Medulla oblongata (tissue), 1 donor: ENCODE data around the gene PPP1R18.
"Not testable (repeated sequence)": the region's sequence is repeated elsewhere in the genome, so short reads cannot be mapped to it uniquely, and the experiment has no call there.

ENCODE experiments used
- DNase-seq: peaks from one replicate; pipeline ENCODE4 v3.0.0-alpha.2; 2015; ENCODE audit errors: extremely low spot score

The PPP1R18 gene

DNA sequence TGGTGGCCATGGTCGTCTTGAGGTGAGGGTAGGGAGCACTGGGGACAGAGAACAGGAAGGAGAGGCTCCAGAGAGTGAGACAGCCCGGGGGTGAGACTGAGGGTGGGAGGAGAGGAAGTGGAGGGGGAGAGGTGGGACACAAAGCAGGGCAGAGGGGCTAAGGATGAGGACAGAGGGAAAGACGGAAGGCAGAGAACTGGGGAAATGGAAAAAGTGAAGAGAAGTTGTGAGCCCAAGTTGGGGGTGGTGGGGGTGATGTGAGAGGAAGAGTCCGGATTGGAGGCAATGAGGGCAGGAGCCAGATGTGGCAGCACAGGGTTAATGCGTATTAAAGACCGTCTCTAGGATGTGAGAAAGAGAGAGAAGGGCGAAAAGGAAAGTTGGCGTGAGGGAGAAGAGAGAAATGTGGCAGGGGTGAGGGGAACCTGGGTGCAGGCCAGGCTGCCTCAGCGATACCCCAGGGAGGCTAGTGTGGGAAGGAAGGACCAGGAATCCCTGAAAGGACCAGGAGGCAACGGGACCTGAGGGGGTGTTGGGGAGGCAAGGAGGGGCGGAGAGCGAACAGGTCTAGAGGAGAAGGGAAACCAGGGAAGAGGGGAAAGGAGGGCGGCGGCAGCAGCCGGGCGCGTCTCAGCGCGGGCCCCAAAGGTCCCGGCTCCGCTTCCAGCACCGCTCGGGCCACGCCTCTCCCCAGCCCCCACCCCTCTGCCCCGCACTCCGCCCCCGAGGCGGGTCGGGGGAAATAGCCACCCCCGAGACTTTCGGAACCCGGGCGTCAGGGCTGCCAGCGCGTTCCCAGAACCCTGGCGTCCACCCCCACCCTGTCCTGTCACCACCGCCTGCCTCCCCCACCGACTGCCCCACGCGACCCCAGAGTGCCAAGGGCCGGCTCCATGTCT is at the start of gene PPP1R18:
TSS of gene PPP1R18 (minus strand) at position 637 of the 899 bp plus-strand sequence. CDS start at position 10, 627 bp downstream.
- peak; percentile 75 for DNase-seq

GRCh38 chr6:30735668-30736314 is 49.3 kb upstream of the PPP1R18 start:
- no peak for DNase-seq

DNA sequence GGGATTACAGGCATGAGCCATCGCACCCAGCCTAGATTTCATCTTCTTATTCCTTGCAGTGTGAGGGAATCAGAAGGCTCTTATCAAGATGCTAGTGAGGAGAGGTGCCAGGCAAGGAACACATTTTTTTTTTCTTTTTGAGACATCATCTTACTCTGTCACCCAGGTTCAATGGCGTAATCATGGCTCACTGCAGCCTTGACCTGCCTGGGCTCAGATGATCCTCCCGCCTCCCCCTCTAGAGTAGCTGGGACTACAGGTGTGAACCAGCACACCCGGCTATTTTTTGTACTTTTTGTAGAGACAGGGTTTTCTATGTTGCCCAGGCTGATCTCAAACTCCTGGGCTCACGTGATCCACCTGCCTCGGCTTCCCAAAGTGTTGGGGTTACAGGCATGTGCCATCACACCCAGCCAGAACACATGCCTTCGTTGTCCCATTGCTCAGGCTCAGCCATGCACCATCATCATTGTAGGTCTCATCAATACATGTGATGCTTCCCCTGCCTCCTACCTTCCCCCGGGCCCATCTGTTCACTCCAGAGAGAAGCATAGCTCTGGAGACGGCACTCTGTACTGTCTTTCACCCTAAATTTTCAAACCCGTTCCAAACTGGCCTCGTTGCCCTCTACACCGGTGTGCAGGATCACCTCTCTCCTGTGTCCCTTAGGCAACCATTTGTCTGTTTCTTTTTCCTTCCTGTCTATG is 45.9 kb upstream of the PPP1R18 start:
- DNase-seq: no peak

DNA sequence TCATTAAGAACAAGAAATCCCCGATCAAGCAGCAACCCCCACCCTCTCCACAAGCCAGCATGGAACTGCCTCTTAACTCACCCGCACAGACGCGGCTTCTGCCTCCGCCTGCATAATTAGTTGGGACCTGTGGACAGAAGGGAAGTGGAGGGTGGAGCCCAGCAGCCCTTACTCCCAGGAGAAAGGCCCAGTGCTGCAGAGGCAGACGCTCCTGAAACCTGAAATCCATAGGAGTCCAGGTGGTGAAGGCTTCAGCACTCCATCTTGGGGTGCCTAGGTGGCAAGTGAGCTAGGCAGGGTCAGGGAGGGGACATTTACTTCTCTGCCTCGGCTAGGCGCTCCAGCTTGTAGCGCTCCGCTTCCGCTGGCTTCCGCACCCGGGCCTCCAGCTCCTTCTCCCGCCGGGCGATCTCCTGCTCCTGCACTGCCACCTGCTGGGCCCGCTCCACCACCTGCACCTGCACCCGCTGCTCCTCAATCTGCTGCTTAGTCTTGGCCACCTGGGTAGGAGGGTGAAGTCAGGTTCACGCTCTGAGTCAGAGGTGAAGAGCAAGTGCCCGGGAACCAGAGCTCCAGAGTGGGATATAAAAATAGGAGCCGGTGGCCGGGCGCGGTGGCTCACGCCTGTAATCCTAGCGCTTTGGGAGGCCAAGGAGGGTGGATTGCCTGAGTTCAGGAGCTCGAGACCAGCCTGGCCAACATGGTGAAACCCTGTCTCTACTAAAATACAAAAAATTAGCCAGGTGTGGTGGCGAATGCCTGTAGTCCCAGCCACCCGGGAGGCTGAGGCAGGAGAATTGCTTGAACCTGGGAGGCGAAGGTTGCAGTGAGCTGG is 44.4 kb upstream of the PPP1R18 start:
- DNase-seq: no peak

DNA sequence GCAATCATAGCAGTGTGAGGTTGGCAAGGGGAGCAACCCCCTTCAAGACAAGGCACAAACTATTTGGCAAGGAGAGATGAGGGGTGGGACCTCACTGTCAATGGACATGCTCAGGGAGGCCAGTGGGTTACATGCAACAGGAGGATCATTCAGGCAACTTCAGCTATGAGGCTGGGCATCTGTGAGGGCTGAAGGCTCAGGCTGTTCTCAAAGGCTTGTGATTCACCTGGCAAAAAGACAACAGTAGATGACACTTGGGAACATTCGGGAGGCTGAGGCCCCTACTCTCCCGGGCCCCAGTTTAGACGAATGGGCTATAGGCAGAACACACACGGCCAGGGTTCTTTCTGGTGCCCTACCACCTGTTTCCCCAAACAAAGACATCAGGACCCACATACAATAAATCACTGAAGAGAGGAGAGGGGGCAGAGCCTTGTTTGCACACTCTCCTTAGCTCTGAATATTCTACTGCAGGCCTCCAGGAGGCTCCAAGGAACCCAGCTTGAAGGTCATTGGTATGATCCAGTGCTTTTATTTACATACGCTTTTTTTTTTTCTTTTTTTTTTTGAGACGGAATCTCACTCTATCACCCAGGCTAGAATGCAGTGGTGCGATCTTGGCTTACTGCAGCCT is 41.6 kb upstream of the PPP1R18 start:
- DNase-seq: no peak

GRCh38 chr6:30726506-30727413 is 40.3 kb upstream of the PPP1R18 start:
- DNase-seq: no peak

GRCh38 chr6:30725713-30726505 is 39.5 kb upstream of the PPP1R18 start:
- DNase-seq: no peak

DNA sequence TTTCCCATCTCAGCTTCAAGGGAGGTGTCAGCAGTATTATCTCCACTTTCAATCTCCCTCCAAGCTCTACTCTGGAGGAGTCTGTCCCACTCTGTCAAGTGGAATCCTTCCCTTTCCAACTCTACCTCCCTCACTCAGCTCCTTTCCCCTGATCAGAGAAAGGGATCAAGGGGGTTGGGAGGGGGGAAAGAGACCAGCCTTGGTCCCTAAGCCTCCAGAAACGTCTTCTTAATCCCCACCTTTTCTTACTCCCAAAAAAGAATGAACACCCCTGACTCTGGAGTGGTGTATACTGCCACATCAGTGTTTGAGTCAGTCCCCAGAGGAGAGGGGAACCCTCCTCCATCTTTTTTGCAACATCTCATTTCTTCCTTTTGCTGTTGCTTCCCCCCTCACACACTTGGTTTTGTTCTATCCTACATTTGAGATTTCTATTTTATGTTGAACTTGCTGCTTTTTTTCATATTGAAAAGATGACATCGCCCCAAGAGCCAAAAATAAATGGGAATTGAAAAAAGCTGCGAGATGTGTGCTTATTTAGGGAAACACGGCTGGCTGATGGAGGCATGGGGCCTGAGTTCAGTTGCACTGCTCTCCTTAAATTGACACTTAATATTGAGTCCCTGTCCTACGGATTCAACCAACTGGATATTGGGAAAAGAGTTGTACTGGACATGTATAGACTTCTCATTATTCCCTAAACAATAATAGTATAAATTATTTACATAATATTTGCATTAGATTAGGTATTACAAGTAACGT is 38.6 kb upstream of the PPP1R18 start:
- no peak for DNase-seq

- DNase-seq: not testable (repeated sequence)
These were observed 37.6 kb upstream of the PPP1R18 start for GRCh38 chr6:30723843-30724741.

GRCh38 chr6:30723159-30723842 is 36.9 kb upstream of the PPP1R18 start:
- DNase-seq: not testable (repeated sequence)

- peak; percentile 89 for DNase-seq
These were observed 36.1 kb upstream of the PPP1R18 start for GRCh38 chr6:30722280-30723112.

DNA sequence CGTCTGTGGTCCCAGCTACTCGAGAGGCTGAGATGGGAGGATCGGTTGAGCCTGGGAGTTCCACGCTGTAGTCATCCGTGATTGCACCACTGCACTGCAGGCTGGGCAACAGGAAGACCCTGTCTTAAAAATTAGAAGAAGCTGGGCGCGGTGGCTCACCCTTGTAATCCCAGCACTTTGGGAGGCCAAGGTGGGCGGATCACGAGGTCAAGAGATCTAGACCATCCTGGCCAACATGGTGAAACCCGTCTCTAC is 35.5 kb upstream of the PPP1R18 start:
- not testable (repeated sequence) for DNase-seq

DNA sequence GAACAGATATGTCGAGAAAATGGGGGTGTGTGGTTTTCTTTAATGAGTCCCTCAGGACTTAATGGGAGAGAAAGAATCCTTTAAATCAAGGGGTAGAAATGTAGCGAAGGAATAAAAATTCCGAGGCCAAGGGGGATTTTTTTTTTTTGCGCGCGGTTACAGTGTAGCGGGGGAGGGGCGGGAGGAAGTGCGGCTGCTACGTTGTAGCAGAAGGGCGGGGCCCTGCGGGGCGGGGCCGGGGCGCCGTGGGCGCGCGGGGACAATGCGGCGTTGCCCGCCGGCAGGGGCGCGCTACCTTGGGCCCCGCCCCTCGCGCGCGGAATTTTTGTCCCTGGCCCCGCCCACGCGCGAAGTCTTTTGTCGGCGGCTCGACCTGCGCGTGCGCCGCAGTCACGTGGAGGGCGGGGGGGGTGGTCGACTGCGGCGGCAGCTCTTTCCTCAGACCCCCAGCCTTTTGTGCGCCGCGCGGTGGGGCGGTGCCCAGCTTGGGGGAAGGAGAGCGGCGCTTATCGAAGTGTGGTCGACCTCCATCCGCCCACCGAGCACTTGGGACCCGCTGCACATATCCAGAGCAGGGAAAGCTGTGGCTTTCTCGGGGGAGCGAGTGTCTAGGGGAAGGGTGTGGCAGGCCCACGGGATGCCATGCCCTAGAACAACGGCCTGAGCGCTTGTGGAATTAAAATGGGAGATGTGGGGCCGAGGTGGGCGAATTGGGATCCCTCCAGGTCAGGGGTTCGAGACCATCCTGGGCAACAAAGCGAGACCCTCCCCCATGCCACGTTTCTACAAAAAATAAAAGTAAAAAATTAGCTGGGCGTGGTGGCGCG is 35.0 kb upstream of the PPP1R18 start:
- DNase-seq: peak; percentile 88

GRCh38 chr6:30720738-30721197 is 34.3 kb upstream of the PPP1R18 start:
- peak; percentile 66 for DNase-seq
